Astrocyte (in vitro differentiated cells and primary cell): ENCODE results near the gene RAF1. TPM values are rescaled to one million over a fixed set of nuclear protein-coding genes. Genes with fewer than 3 reads are reported as not detected.
"Not testable (repeated sequence)": the region's sequence is repeated elsewhere in the genome, so short reads cannot be mapped to it uniquely, and the experiment has no call there.

Experiments used
- DNase-seq: peaks from one replicate; pipeline ENCODE4 v3.0.0-alpha.2; 2010; ENCODE audit warnings: low read depth
- FAIRE-seq: peaks from 2 replicates; lab custom pipeline; 2011; peaks lifted over from hg19 to GRCh38; lab: Jason Lieb, UNC
- H2AFZ ChIP-seq: 2 replicates; pipeline ENCODE4 v1.6.0; 2012; ENCODE audit warnings: low read depth, low read length, inconsistent platforms
- H3K27ac ChIP-seq: 2 replicates; pipeline ENCODE4 v1.5.1; 2011; ENCODE audit warnings: low read depth, low read length, inconsistent platforms
- H3K27me3 ChIP-seq: 2 replicates; pipeline ENCODE4 v1.6.0; 2011; ENCODE audit warnings: low read length, inconsistent platforms; ENCODE audit not compliant: insufficient read depth
- H3K36me3 ChIP-seq: 2 replicates; pipeline ENCODE4 v1.5.1; 2011; ENCODE audit warnings: low read length, inconsistent platforms; ENCODE audit not compliant: insufficient read depth
- H3K4me1 ChIP-seq: 2 replicates; pipeline ENCODE4 v1.5.1; 2011; ENCODE audit warnings: low read length, inconsistent platforms; ENCODE audit not compliant: insufficient read depth
- H3K4me2 ChIP-seq: 2 replicates; pipeline ENCODE4 v1.6.0; 2012; ENCODE audit warnings: low read length, inconsistent platforms
- H3K4me3 ChIP-seq: 2 replicates; pipeline ENCODE4 v1.5.1; 2011; ENCODE audit warnings: low read depth, mild to moderate bottlenecking, low read length, inconsistent platforms; ENCODE audit not compliant: insufficient read depth
- H3K79me2 ChIP-seq: 2 replicates; pipeline ENCODE4 v1.6.0; 2012; ENCODE audit warnings: mild to moderate bottlenecking, low read length, inconsistent platforms; ENCODE audit not compliant: insufficient read depth
- H3K9ac ChIP-seq: 2 replicates; pipeline ENCODE4 v1.6.0; 2012; ENCODE audit warnings: mild to moderate bottlenecking, low read length, inconsistent platforms
- H3K9me3 ChIP-seq: 2 replicates; pipeline ENCODE4 v1.5.1; 2012; ENCODE audit warnings: low read depth, mild to moderate bottlenecking, low read length, inconsistent platforms; ENCODE audit not compliant: insufficient read depth
- H4K20me1 ChIP-seq: 2 replicates; pipeline ENCODE4 v1.6.0; 2012; ENCODE audit warnings: low read length, inconsistent platforms; ENCODE audit not compliant: insufficient read depth
- H3K27ac Mint-ChIP-seq: one replicate; pipeline ENCODE4 v1.8.0; 2021; ENCODE audit warnings: mild to moderate bottlenecking, mixed read lengths; ENCODE audit not compliant: unreplicated experiment
- H3K27me3 Mint-ChIP-seq: one replicate; pipeline ENCODE4 v1.8.0; 2021; ENCODE audit warnings: low read depth, mixed read lengths; ENCODE audit not compliant: unreplicated experiment
- H3K36me3 Mint-ChIP-seq: one replicate; pipeline ENCODE4 v1.8.0; 2021; ENCODE audit warnings: low read depth, mixed read lengths; ENCODE audit not compliant: unreplicated experiment
- H3K4me1 Mint-ChIP-seq: one replicate; pipeline ENCODE4 v1.8.0; 2021; ENCODE audit warnings: low read depth, mixed read lengths; ENCODE audit not compliant: unreplicated experiment
- H3K4me3 Mint-ChIP-seq: one replicate; pipeline ENCODE4 v1.8.0; 2021; ENCODE audit warnings: mild to moderate bottlenecking, moderate library complexity, mixed read lengths; ENCODE audit not compliant: unreplicated experiment
- H3K9me3 Mint-ChIP-seq: one replicate; pipeline ENCODE4 v1.8.0; 2021; ENCODE audit warnings: mild to moderate bottlenecking, mixed read lengths; ENCODE audit not compliant: unreplicated experiment
- EZH2 ChIP-seq: IDR thresholded peaks from 2 replicates; pipeline ENCODE4 v1.6.1; 2012; ENCODE audit warnings: mild to moderate bottlenecking, low read length, inconsistent platforms; ENCODE audit not compliant: insufficient read depth
- total RNA-seq: library from RNA; stranded (reverse); gene quantifications from 2 replicates; pipeline ENCODE4 v1.2.1, GENCODE V29; 2021
- TF ChIP-seq, protein P1 (sequence below): IDR thresholded peaks from 2 replicates; pipeline ENCODE4 v1.5.1; 2011; ENCODE audit warnings: low read depth, mild to moderate bottlenecking, inconsistent platforms, low read length, moderate library complexity; ENCODE audit not compliant: insufficient read depth

Gene RAF1
- total RNA-seq, 1 donor from 2014 or later, result 80.9 TPM

DNA sequence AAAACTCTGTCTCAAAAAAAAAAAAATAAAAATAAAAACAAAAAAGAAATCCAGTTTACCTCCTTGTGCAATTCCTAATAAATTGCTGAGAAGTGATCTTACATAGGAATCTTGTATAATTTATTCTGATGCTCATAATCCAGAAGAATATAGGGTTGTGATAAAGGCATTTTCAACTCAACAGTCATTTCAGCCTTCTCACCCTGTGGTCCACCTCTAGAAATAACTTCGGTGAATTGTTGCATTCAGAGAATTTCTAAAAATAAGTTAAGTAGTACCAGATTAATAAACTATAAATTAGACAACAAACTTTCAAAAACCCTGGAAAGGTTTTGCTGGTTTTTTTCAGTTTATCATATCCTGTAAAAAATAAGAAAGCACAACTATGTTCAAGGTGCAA, 20.2 kb downstream of the RAF1 start:
- peak overlapping the region; percentile 58 for H3K4me2 ChIP-seq
- peaks cover 55% of the 10 kb centered on the region for H4K20me1 ChIP-seq
- H3K36me3 Mint-ChIP-seq, result no peaks in the 10 kb centered on the region
- no peak overlapping the region for H3K4me3 Mint-ChIP-seq
- TF ChIP-seq EZH2, result no peak
- TF ChIP-seq, protein P1, sequence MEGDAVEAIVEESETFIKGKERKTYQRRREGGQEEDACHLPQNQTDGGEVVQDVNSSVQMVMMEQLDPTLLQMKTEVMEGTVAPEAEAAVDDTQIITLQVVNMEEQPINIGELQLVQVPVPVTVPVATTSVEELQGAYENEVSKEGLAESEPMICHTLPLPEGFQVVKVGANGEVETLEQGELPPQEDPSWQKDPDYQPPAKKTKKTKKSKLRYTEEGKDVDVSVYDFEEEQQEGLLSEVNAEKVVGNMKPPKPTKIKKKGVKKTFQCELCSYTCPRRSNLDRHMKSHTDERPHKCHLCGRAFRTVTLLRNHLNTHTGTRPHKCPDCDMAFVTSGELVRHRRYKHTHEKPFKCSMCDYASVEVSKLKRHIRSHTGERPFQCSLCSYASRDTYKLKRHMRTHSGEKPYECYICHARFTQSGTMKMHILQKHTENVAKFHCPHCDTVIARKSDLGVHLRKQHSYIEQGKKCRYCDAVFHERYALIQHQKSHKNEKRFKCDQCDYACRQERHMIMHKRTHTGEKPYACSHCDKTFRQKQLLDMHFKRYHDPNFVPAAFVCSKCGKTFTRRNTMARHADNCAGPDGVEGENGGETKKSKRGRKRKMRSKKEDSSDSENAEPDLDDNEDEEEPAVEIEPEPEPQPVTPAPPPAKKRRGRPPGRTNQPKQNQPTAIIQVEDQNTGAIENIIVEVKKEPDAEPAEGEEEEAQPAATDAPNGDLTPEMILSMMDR, result no peak
- H3K27ac ChIP-seq, result peak overlapping the region; percentile 73
- FAIRE-seq (no peak), DNase-seq (peak; percentile 52)
- no peaks in the 10 kb centered on the region for H3K27me3 ChIP-seq
- H3K36me3 ChIP-seq, result no peaks in the 10 kb centered on the region
- peak overlapping the region; percentile 64 for H3K27ac Mint-ChIP-seq
- H2AFZ ChIP-seq, result no peak overlapping the region
- peaks cover 24% of the 10 kb centered on the region for H3K4me1 ChIP-seq
- H3K9me3 ChIP-seq, result no peaks in the 10 kb centered on the region
- peaks cover 84% of the 10 kb centered on the region for H3K79me2 ChIP-seq
- peaks cover 36% of the 10 kb centered on the region for H3K4me1 Mint-ChIP-seq
- H3K9me3 Mint-ChIP-seq, result no peaks in the 10 kb centered on the region
- no peak overlapping the region for H3K4me3 ChIP-seq
- peak overlapping the region; percentile 63 for H3K9ac ChIP-seq
- no peaks in the 10 kb centered on the region for H3K27me3 Mint-ChIP-seq

DNA sequence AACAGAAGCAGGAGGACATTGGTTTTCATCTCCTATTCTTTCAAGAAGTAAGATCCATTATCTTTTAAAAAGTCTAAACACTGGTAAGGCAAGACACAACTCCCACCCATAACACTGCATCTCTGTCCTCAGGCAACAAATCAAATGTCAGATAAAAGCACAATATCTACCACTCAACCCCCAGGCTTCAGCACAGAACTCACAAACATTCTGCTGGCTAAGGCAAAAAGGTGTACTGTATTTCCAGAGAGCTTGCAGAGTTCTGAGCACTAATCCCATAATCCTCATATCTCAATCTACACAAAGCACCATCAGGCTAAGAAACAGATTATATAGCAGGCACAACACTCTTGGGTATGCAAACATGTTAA, 20.9 kb downstream of the RAF1 start:
- Mint-ChIP-seq H3K27me3 (no peaks in the 10 kb centered on the region), H3K36me3 (peaks cover 3% of the 10 kb centered on the region), H3K4me3 (peak overlapping the region; percentile 67), H3K27ac (peak overlapping the region; percentile 50), H3K9me3 (no peaks in the 10 kb centered on the region), H3K4me1 (peaks cover 37% of the 10 kb centered on the region)
- peak overlapping the region; percentile 38 for H3K9ac ChIP-seq
- no peak for DNase-seq
- no peaks in the 10 kb centered on the region for H3K9me3 ChIP-seq
- no peak for FAIRE-seq
- no peak overlapping the region for H3K4me3 ChIP-seq
- H3K79me2 ChIP-seq, result peaks cover 84% of the 10 kb centered on the region
- H4K20me1 ChIP-seq, result peaks cover 55% of the 10 kb centered on the region
- no peak overlapping the region for H2AFZ ChIP-seq
- no peaks in the 10 kb centered on the region for H3K36me3 ChIP-seq
- H3K27ac ChIP-seq, result peak overlapping the region; percentile 51
- TF ChIP-seq, protein P1, result no peak
- TF ChIP-seq EZH2, result no peak
- peak overlapping the region; percentile 64 for H3K4me2 ChIP-seq
- H3K4me1 ChIP-seq, result peaks cover 27% of the 10 kb centered on the region
- H3K27me3 ChIP-seq, result no peaks in the 10 kb centered on the region

DNA sequence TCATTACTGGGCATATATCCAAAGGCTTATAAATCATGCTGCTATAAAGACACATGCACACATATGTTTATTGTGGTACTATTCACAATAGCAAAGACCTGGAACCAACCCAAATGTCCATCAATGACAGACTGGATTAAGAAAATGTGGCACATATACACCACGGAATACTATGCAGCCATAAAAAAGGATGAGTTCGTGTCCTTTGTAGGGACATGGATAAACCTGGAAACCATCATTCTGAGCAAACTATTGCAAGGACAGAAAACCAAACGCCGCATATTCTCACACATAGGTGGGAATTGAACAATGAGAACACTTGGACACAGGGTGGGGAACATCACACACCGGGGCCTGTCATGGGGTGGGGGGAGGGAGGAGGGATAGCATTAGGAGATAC, 23.1 kb downstream of the RAF1 start:
- not testable (repeated sequence) for H3K27ac Mint-ChIP-seq, H3K4me3 Mint-ChIP-seq
- H3K4me1 Mint-ChIP-seq, result peaks cover 34% of the 10 kb centered on the region

More for the DNA sequence above, 23.1 kb downstream of the RAF1 start:
- H3K36me3 ChIP-seq, H3K36me3 Mint-ChIP-seq, H3K27me3 Mint-ChIP-seq, H3K4me3 ChIP-seq, H3K9me3 ChIP-seq, H2AFZ ChIP-seq, FAIRE-seq, H3K27me3 ChIP-seq, H3K9me3 Mint-ChIP-seq, H3K9ac ChIP-seq, DNase-seq, H3K4me2 ChIP-seq, H3K27ac ChIP-seq: not testable (repeated sequence)
- peaks cover 84% of the 10 kb centered on the region for H3K79me2 ChIP-seq
- peaks cover 27% of the 10 kb centered on the region for H3K4me1 ChIP-seq
- peaks cover 60% of the 10 kb centered on the region for H4K20me1 ChIP-seq
